ENCODE measurements around the gene SERPINB6.

DNA sequence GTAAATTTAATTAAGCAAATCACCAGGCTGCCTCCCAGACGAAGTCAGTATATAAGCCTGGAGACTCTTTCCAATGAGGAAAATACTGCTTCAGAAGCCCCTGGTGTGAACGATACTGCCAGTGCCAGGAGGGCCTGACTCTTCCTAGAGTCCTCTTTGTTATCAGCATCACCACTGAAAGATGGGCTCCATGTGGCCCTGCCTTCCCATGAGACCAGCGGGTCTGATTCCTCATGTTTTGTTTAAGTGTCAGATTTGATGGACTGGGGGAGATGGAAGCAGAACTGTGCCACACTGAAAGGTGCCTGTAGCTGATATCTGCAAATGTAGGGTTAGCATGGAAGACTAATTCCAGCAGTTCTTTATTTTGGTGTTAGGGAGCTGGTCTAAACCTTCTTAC is 36.2 kb upstream of the SERPINB6 start:
- no peak for TF ChIP-seq MCM3 (IDR thresholded peaks at IDR 0.05)
- no peak for TF ChIP-seq ZNF232 (CRISPR knock-in tag; IDR thresholded peaks at IDR 0.05)
- no peak for TF ChIP-seq IRF2 (CRISPR knock-in tag; IDR thresholded peaks at IDR 0.05)
- TF ChIP-seq, protein P1, sequence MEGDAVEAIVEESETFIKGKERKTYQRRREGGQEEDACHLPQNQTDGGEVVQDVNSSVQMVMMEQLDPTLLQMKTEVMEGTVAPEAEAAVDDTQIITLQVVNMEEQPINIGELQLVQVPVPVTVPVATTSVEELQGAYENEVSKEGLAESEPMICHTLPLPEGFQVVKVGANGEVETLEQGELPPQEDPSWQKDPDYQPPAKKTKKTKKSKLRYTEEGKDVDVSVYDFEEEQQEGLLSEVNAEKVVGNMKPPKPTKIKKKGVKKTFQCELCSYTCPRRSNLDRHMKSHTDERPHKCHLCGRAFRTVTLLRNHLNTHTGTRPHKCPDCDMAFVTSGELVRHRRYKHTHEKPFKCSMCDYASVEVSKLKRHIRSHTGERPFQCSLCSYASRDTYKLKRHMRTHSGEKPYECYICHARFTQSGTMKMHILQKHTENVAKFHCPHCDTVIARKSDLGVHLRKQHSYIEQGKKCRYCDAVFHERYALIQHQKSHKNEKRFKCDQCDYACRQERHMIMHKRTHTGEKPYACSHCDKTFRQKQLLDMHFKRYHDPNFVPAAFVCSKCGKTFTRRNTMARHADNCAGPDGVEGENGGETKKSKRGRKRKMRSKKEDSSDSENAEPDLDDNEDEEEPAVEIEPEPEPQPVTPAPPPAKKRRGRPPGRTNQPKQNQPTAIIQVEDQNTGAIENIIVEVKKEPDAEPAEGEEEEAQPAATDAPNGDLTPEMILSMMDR (IDR thresholded peaks at IDR 0.05 in 2 of 3, conservative IDR thresholded peaks at IDR 0.05 in 1 of 3; ENCODE audit: insufficient read depth in 2 of 3, low read depth in 1 of 3, low read length in 3 of 3), result no peak
- TF ChIP-seq CBX2 (IDR thresholded peaks at IDR 0.05; ENCODE audit: insufficient read depth, low read length, poor library complexity, severe bottlenecking), result no peak
- TF ChIP-seq CXXC5 (CRISPR knock-in tag; IDR thresholded peaks at IDR 0.05), result no peak
- no peak for TF ChIP-seq RBM25 (IDR thresholded peaks at IDR 0.05; ENCODE audit: low read depth, low read length, severe bottlenecking)
- no peak for TF ChIP-seq RCOR1 (IDR thresholded peaks at IDR 0.05; ENCODE audit: borderline replicate concordance in 1 of 2, low read depth in 2 of 2, low read length in 2 of 2)
- no peak for TF ChIP-seq RAD21 (CRISPR knock-in tag; conservative IDR thresholded peaks at IDR 0.05 in 1 of 2, IDR thresholded peaks at IDR 0.05 in 1 of 2)
- TF ChIP-seq XRCC5 (IDR thresholded peaks at IDR 0.05; ENCODE audit: low read depth, low read length), result no peak
- TF ChIP-seq ZNF263 (CRISPR knock-in tag; IDR thresholded peaks at IDR 0.05; ENCODE audit: borderline replicate concordance), result no peak

Measured in K562 (cell line).